K562 (cell line): ENCODE data around the gene SUB1. TPM values are rescaled to one million over a fixed set of nuclear protein-coding genes. Genes with fewer than 3 reads are reported as not detected.

Source experiments
- FOXK1 ChIP-seq: sonication (generic); formaldehyde crosslinking; IDR thresholded peaks from 2 replicates; pipeline ENCODE4 v1.8.0; 2022; ENCODE audit warnings: missing genetic modification reagents, mild to moderate bottlenecking, borderline replicate concordance
- JUND ChIP-seq, 2 experiments: IDR thresholded peaks; 2 replicates in 1 of 2; 3 replicates in 1 of 2; pipeline ENCODE4 v1.6.1; 2011; ENCODE audit warnings: borderline replicate concordance in 2 of 2, low read depth in 2 of 2, low read length in 2 of 2, improper control_type of control experiment in 1 of 2, missing biosample characterization in 1 of 2, missing genetic modification characterization in 1 of 2, missing genetic modification reagents in 1 of 2
- RCOR1 ChIP-seq, 2 experiments: IDR thresholded peaks; 2 replicates each; pipeline ENCODE4 v1.6.1; 2012; ENCODE audit warnings: low read depth in 2 of 2, low read length in 2 of 2, borderline replicate concordance in 1 of 2, improper control_type of control experiment in 1 of 2
- TOE1 ChIP-seq, 2 experiments: fragments of 450-650 bp in 1 of 2; sonication (generic) in 1 of 2; formaldehyde crosslinking in 1 of 2; IDR thresholded peaks; 2 replicates each; pipeline versions ENCODE4 v1.7.1 to v1.8.0; 2016 to 2022; ENCODE audit warnings: borderline replicate concordance in 2 of 2, mild to moderate bottlenecking in 2 of 2, antibody characterized with exemption in 1 of 2, inconsistent platforms in 1 of 2, low read depth in 1 of 2, missing genetic modification reagents in 1 of 2, moderate library complexity in 1 of 2
- YY1 ChIP-seq, 3 experiments: IDR thresholded peaks; 2 replicates each; pipeline ENCODE4 v1.6.1; 2011; ENCODE audit warnings: low read length in 2 of 3, mild to moderate bottlenecking in 2 of 3, moderate library complexity in 2 of 3, borderline replicate concordance in 1 of 3, control low read depth in 1 of 3, low read depth in 1 of 3; ENCODE audit not compliant: insufficient read depth in 3 of 3, insufficient replicate concordance in 2 of 3, control insufficient read depth in 1 of 3, insufficient read length in 1 of 3; ENCODE audit errors: extremely low read depth in 1 of 3
- ZNF274 ChIP-seq: IDR thresholded peaks from 2 replicates; pipeline ENCODE4 v1.6.1; 2011; ENCODE audit warnings: low read depth, mild to moderate bottlenecking, low read length, moderate library complexity, borderline replicate concordance
- ZNF347 ChIP-seq: fragments of 450-650 bp; formaldehyde crosslinking; IDR thresholded peaks from 2 replicates; pipeline ENCODE4 v1.4.0; 2020; ENCODE audit warnings: low read depth, mild to moderate bottlenecking, moderate library complexity
- polyA plus RNA-seq, 8 experiments: library from polyadenylated mRNA; depleted of rRNA in 4 of 8; stranded (reverse) in 5 of 8; unstranded in 3 of 8; fragments of >200 nt; fragmentation: Nextera tagmentation in 2 of 8; fragmentation: Illumina TruSeq in 1 of 8; extraction: Ambion mirVana in 2 of 8; extraction: Trizol in 1 of 8; gene quantifications; 2 replicates each; pipeline versions ENCODE4 v1.2.1 to v1.2.3, GENCODE V29; 2011 to 2014; ENCODE audit warnings: inconsistent platforms in 1 of 8, missing spikeins in 1 of 8
- total RNA-seq, 7 experiments: library from RNA; depleted of rRNA in 6 of 7; stranded (reverse); fragments of >200 nt in 6 of 7; fragmentation: Illumina TruSeq in 2 of 7; extraction: Trizol in 2 of 7; gene quantifications; 2 replicates each; pipeline versions ENCODE4 v1.2.1 to v1.2.3, GENCODE V29; 2011 to 2021; ENCODE audit warnings: low replicate concordance in 1 of 7
- TF ChIP-seq, protein P1 (sequence below): IDR thresholded peaks from 2 replicates; pipeline ENCODE4 v1.6.1; 2012; ENCODE audit warnings: low read depth, low read length, improper control_type of control experiment, borderline replicate concordance
- TF ChIP-seq, protein P2 (sequence below): conservative IDR thresholded peaks from 2 replicates; pipeline ENCODE4 v1.6.1; 2011; ENCODE audit warnings: low read depth, mild to moderate bottlenecking, low read length; ENCODE audit not compliant: control insufficient read depth
- TF ChIP-seq, protein P3 (sequence below): fragments of 250-450 bp; sonication (Bioruptor Pico); IDR thresholded peaks from 2 replicates; pipeline ENCODE4 v1.8.0; 2022; ENCODE audit warnings: moderate library complexity, mild to moderate bottlenecking, inconsistent platforms
- TF ChIP-seq, protein P4 (sequence below): IDR thresholded peaks from 2 replicates; pipeline ENCODE4 v1.6.1; 2016; ENCODE audit warnings: missing genetic modification characterization, missing compliant biosample characterization
- TF ChIP-seq, protein P5 (sequence below): fragments of 250-450 bp; sonication (Bioruptor Pico); IDR thresholded peaks from 2 replicates; pipeline ENCODE4 v1.4.0; 2020; ENCODE audit warnings: borderline replicate concordance
- TF ChIP-seq, protein P6 (sequence below): fragments of 250-450 bp; sonication (Bioruptor Pico); IDR thresholded peaks from 2 replicates; pipeline ENCODE4 v1.8.0; 2022; ENCODE audit warnings: inconsistent platforms, mild to moderate bottlenecking, moderate library complexity, borderline replicate concordance

SUB1 gene
- total and polyA plus RNA-seq, 9 of the 15 experiments (the other 6 are each of a cell fraction or from before 2014, with no cell fraction given): 336 to 1,031 (median 700) TPM

DNA sequence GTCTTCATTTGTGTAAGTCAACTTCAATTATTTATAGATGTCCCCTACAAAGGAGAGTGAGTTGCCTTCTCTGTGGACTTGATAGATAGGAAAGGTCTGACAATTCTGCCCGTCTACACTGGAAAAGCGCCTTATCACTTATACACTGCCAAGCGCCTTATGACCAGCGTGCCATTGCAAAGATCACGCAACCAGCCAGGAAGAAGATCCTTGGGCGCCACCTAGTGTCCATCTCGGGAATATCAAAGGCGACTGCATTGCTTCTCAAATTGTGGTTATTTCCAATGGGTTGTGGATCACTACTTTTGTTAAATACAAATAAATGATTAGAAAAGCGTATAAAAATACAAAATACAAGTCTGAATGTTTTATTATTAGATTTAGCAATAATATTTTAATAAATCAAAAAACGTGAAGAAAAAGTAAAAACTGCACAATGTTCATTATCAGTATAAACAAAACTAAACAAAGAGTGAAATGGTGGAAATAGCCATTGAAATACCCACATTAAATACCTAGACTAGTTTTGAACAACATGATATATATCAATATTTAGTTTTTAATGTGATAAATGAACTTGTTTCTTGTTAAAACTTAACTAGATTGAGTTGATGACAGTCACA lies 27.8 kb downstream of the SUB1 start (continued):
- TF ChIP-seq, protein P1, sequence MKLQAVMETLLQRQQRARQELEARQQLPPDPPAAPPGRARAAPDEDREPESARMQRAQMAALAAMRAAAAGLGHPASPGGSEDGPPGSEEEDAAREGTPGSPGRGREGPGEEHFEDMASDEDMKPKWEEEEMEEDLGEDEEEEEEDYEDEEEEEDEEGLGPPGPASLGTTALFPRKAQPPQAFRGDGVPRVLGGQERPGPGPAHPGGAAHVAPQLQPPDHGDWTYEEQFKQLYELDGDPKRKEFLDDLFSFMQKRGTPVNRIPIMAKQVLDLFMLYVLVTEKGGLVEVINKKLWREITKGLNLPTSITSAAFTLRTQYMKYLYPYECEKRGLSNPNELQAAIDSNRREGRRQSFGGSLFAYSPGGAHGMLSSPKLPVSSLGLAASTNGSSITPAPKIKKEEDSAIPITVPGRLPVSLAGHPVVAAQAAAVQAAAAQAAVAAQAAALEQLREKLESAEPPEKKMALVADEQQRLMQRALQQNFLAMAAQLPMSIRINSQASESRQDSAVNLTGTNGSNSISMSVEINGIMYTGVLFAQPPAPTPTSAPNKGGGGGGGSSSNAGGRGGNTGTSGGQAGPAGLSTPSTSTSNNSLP: peak; percentile 69; the same call in 1 of the 2 replicates
- TF ChIP-seq ZNF347 (CRISPR knock-in tag) (no peak), RCOR1 (IDR thresholded peaks at IDR 0.05; ENCODE audit: borderline replicate concordance in 1 of 2, low read depth in 2 of 2, low read length in 2 of 2) (no peak), TOE1 (IDR thresholded peaks at IDR 0.05; ENCODE audit: borderline replicate concordance) (no peak), TOE1 (CRISPR knock-in tag; IDR thresholded peaks at IDR 0.05; ENCODE audit: borderline replicate concordance, low read depth) (no peak), ZNF274 (no peak), FOXK1 (CRISPR knock-in tag) (no peak), JUND (IDR thresholded peaks at IDR 0.05; ENCODE audit: borderline replicate concordance, low read depth, low read length) (peak; percentile 39; the same call in 1 of the 2 replicates), JUND (tag; IDR thresholded peaks at IDR 0.05; ENCODE audit: borderline replicate concordance, low read depth, low read length) (no peak; the same call in 2 of the 3 replicates), YY1 (IDR thresholded peaks at IDR 0.05; ENCODE audit: borderline replicate concordance in 1 of 3, control insufficient read depth in 1 of 3, extremely low read depth in 1 of 3, insufficient read depth in 3 of 3, insufficient read length in 1 of 3, insufficient replicate concordance in 2 of 3, low read depth in 1 of 3, low read length in 2 of 3) (peak in 1 of 3 experiments; percentile 53)
- TF ChIP-seq, protein P2, sequence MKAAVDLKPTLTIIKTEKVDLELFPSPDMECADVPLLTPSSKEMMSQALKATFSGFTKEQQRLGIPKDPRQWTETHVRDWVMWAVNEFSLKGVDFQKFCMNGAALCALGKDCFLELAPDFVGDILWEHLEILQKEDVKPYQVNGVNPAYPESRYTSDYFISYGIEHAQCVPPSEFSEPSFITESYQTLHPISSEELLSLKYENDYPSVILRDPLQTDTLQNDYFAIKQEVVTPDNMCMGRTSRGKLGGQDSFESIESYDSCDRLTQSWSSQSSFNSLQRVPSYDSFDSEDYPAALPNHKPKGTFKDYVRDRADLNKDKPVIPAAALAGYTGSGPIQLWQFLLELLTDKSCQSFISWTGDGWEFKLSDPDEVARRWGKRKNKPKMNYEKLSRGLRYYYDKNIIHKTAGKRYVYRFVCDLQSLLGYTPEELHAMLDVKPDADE: no peak
- TF ChIP-seq, protein P3, sequence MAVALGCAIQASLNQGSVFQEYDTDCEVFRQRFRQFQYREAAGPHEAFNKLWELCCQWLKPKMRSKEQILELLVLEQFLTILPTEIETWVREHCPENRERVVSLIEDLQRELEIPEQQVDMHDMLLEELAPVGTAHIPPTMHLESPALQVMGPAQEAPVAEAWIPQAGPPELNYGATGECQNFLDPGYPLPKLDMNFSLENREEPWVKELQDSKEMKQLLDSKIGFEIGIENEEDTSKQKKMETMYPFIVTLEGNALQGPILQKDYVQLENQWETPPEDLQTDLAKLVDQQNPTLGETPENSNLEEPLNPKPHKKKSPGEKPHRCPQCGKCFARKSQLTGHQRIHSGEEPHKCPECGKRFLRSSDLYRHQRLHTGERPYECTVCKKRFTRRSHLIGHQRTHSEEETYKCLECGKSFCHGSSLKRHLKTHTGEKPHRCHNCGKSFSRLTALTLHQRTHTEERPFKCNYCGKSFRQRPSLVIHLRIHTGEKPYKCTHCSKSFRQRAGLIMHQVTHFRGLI: no peak
- TF ChIP-seq, protein P4, sequence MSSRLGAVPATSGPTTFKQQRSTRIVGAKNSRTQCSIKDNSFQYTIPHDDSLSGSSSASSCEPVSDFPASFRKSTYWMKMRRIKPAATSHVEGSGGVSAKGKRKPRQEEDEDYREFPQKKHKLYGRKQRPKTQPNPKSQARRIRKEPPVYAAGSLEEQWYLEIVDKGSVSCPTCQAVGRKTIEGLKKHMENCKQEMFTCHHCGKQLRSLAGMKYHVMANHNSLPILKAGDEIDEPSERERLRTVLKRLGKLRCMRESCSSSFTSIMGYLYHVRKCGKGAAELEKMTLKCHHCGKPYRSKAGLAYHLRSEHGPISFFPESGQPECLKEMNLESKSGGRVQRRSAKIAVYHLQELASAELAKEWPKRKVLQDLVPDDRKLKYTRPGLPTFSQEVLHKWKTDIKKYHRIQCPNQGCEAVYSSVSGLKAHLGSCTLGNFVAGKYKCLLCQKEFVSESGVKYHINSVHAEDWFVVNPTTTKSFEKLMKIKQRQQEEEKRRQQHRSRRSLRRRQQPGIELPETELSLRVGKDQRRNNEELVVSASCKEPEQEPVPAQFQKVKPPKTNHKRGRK (tag): no peak
- TF ChIP-seq, protein P5, sequence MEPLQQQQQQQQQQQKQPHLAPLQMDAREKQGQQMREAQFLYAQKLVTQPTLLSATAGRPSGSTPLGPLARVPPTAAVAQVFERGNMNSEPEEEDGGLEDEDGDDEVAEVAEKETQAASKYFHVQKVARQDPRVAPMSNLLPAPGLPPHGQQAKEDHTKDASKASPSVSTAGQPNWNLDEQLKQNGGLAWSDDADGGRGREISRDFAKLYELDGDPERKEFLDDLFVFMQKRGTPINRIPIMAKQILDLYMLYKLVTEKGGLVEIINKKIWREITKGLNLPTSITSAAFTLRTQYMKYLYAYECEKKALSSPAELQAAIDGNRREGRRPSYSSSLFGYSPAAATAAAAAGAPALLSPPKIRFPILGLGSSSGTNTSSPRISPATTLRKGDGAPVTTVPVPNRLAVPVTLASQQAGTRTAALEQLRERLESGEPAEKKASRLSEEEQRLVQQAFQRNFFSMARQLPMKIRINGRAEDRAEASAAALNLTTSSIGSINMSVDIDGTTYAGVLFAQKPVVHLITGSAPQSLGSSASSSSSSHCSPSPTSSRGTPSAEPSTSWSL (CRISPR knock-in tag): no peak
- TF ChIP-seq, protein P6, sequence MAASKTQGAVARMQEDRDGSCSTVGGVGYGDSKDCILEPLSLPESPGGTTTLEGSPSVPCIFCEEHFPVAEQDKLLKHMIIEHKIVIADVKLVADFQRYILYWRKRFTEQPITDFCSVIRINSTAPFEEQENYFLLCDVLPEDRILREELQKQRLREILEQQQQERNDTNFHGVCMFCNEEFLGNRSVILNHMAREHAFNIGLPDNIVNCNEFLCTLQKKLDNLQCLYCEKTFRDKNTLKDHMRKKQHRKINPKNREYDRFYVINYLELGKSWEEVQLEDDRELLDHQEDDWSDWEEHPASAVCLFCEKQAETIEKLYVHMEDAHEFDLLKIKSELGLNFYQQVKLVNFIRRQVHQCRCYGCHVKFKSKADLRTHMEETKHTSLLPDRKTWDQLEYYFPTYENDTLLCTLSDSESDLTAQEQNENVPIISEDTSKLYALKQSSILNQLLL (CRISPR knock-in tag): no peak
